OCI-LY7 (cell line): Measurements from ENCODE around the gene HIVEP3.

Experiments used
- CTCF ChIP-seq: fragments of 200-600 bp; sonication (generic); conservative IDR thresholded peaks from 2 replicates; pipeline ENCODE4 v1.5.1; 2014; ENCODE audit warnings: mild to moderate bottlenecking, antibody characterized with exemption, low read length, moderate library complexity, mixed read lengths
- EZH2phosphoT487 ChIP-seq: fragments of 200-600 bp; sonication (generic); IDR thresholded peaks from 2 replicates; pipeline ENCODE4 v1.6.1; 2018; ENCODE audit warnings: low read depth, borderline replicate concordance, mild to moderate bottlenecking, mixed run types, antibody characterized with exemption, low read length, moderate library complexity, mixed read lengths

- no peak for TF ChIP-seq CTCF
- no peak for TF ChIP-seq EZH2phosphoT487
These were observed 57.0 kb downstream of the HIVEP3 start for GRCh38 chr1:41861535-41862383.
